Glomerular visceral epithelial cell (primary cell): ENCODE measurements around the gene ADCY5.

Source experiments
- DNase-seq: peaks from one replicate; pipeline ENCODE4 v3.0.0-alpha.2; 2016; ENCODE audit errors: extremely low spot score

Gene ADCY5

DNA sequence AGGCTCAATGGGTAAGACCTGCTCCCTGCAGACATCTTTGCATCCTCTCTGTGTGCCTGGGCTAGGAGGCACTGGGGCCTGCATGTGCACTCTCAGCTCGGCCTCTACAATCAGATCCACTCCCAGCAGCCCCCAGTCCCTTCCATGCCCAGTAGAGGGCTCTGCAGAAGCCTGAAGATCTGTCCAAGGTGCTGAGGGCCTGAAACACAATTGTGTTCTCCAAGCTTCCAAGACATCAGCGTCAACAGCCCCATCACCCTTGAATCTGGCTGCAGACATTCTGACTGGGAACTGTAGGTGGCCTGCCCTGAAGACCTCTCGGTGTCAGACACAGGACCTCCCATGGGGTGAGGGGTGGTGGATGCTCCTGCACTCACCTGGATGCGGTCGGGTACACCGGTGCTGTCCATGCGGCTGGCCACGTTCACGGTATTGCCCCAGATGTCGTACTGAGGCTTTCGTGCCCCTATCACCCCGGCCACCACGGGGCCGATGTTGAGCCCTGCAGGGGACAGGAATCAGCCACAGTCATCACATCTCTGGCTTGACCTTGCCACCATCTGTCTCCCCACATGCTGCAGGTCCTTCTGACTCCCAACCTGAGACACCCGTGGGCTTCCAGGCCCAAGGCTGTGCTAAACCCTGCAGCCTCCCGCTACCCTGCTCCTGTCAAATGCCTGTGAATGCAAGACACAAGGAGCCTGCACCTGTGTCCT lies 162.4 kb downstream of the ADCY5 start:
- DNase-seq, result peak; percentile 57

DNA sequence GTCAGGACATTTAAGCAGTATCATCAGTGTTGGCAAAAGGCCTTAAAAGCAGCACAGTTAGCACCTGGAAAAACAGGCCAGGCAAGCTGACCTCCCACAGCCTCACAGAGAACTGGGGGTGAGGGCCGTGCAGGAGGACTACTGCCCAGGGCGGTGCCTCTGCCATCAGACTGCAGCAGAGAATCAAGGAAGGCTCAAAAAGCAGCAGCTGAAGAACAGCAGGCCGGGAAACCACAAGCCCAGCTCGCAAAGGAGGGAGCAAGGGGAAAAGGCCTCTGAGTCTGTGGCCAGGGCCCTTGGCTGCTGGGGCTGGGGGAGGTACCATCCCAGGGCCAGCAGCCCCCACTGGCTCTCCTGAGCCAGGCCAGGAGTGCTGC lies 163.0 kb downstream of the ADCY5 start:
- no peak for DNase-seq

- DNase-seq, result no peak
Measured at GRCh38 chr3:123285479-123285878, 163.4 kb downstream of the ADCY5 start.

- no peak for DNase-seq
Measured at GRCh38 chr3:123285066-123285465, 163.8 kb downstream of the ADCY5 start.

GRCh38 chr3:123284399-123285010 lies 164.4 kb downstream of the ADCY5 start:
- DNase-seq, result no peak

GRCh38 chr3:123283657-123284398 lies 165.1 kb downstream of the ADCY5 start:
- DNase-seq, result no peak

DNA sequence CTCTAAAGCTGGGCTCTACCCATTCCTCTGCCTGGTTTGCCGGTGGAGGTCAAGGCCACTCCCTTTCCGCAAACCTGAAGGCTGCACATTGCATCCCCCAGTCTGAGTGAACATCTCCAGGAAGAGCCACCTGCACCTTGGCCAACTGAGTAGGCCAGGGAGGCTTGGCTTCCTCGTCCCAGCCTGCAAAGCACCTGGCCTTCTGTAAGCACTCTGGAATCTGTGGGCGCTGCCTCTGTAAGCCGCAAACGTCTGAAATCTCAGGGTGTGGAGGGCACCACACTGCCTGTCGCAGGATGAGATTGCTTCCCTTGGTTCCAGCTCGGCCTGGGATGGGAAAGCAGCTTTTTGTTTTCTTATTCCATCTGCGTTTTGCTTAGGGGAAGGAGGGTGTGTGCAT lies 165.8 kb downstream of the ADCY5 start:
- no peak for DNase-seq

GRCh38 chr3:123282461-123282860 lies 166.4 kb downstream of the ADCY5 start:
- DNase-seq, result no peak

- DNase-seq, result no peak
Measured at GRCh38 chr3:123281929-123282328, 167.0 kb downstream of the ADCY5 start.

DNA sequence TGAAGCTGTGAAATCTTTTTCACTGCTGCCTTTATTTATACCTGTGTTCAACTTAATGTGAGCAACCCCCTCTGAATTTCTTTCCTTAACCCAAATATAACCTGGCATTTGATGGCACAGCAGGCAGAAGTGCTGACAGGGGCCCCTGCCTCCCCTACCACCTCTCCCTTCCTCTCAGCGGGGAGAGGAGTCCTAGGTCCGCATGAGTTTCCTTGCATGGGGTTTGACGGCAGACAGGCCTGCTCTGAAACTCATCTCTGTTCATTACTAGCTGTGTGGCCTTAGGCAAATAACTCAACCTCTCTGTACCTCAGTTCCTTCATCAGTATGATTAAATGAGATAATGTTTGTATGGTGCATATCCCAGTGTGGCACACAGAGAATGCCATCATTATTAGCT lies 167.5 kb downstream of the ADCY5 start:
- DNase-seq, result no peak

GRCh38 chr3:123279121-123279520 lies 169.8 kb downstream of the ADCY5 start:
- no peak for DNase-seq

DNA sequence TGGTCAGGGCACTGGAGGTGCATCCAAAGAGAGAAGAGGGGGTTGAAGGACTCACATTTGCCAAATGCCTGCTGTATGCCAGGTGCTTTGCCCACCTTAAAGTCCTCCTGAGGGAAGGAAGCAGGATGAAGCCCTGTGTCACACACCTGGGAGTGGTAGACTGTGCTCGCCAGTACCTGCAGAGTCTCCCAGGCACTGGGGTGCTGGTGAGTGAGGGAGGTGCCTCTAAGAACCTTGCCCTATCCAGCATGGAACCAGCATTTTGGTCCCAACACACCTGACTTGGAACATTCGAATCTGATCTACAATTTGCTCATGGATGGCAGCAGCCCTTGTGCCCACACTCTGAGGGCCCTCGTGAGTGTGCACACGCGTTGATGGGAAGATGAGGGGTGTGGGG lies 170.4 kb downstream of the ADCY5 start:
- DNase-seq, result no peak

- no peak for DNase-seq
Measured at GRCh38 chr3:123277106-123277505, 171.8 kb downstream of the ADCY5 start.

DNA sequence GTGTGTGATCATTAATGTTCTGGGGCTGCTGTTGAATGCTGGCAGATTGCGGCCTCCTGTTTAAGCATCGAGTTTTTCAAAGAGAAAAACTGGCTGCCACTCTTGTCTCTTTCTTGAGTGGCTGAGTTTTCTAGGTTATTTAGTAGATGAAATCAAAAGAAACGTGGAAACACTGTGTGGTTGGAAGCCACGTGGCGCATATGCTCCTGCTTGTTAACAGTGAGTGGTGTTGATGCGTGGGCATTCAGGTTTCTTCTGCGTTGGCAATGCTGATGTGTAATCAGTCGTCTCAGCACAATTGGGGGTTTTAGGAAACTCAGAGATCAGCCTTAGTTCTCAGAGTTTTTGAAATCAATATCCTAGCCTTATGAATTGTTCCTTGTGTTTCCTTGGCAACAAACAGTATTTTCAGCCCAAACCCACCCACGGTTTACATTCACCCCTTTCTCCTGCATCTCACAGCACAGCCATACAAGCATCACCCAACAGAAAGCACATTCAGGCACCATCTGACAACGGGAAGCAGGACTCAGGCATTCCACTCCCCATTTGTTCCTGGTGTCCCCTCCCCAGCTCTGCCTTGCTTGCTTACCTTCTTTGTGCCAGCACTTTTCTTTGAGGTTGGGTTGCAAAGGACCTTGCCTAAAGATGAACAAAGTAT lies 172.4 kb downstream of the ADCY5 start:
- no peak for DNase-seq

DNA sequence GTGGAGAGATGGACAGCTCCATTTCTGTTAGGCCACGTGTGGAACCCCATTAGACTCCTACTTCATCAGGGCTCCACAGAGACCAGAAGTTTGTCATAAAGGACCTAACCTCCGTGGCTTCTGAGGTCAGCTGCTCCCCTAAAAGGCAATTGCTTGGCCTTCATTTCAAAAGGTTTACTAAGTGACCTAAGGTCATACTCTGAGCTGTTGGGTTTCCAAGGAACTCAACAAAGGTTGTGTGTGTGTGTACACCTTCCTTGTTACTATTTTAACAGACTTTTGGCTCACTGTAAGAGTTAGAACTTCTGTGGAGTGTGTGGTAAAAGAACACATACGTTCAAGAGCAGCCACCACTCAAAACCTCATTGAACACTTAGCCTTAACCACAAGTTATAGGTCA lies 173.2 kb downstream of the ADCY5 start:
- DNase-seq, result no peak

GRCh38 chr3:123272547-123272946 lies 176.3 kb downstream of the ADCY5 start:
- DNase-seq, result no peak

DNA sequence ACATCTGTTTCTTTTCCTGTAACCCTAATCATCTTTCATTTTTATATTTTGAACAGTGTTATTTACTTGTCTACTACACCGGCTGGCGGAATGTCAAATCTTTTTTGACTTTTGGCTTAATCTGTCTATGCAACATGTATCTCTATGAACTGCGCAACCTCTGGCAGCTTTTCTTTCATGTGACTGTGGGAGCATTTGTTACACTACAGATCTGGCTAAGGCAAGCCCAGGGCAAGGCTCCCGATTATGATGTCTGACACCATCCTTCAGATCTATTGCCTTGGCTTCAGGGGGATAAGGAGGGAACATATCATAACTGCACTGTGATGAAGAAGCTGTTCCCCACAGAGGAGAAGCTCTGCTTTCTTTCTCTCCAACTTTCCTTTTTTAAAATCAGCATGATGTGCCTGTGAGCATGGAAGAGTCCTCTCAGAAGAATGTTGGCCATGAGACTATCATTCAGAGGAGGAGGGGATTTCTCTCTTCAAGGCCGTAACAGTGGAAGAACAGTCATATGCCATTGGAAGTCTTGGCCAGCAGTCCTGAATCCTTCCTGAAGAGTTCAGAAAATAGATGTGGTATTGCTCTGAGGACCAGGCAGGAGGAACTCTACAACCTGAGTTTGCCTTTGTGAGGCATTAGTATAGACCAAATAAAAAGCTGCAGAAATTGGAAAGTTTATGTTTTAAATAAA lies 177.3 kb downstream of the ADCY5 start:
- DNase-seq, result no peak

DNA sequence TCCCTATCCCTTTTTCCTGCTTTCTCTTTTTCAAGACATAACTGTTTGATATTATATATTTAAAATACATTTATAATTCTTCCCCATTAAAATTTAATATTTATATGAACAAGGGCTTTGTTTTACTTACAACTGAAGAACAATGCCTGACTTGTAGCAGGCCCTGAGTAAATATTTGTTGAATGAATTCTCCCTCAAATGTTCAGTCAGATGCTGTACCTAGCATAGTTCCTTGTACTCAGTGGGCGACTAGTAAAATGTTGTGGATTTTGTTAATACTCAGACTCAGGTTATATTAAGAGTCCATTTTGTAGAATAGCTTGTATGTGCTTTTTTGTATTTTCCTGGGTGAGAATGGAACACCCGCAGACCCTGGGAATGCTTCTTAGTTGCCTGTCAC lies 178.1 kb downstream of the ADCY5 start:
- no peak for DNase-seq

DNA sequence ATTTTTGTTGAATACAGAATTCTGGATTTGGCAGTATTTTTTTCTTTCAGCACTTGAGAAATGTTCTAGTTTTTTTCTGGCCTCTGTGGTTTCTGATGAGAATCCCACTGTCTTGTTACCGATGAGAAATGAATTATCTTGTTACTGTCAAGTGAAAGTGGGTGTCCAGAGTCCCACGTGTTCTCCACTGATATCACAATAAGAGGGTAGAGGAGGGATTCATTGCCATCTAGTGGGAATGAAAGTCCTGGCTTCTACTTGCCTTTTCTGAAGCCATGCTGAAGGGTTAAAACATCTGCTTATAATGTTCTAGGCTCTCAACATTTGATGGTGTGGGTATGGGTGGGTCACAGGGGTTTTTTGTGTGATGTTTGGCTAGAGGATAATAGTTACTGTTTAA lies 181.1 kb downstream of the ADCY5 start:
- no peak for DNase-seq

GRCh38 chr3:123263941-123264340 lies 184.9 kb downstream of the ADCY5 start:
- DNase-seq, result no peak

GRCh38 chr3:123262868-123263267 lies 186.0 kb downstream of the ADCY5 start:
- DNase-seq, result no peak

GRCh38 chr3:123262226-123262625 lies 186.7 kb downstream of the ADCY5 start:
- no peak for DNase-seq
